H9 (cell line): ENCODE results near the gene SEMA3C. TPM values are rescaled to one million over a fixed set of nuclear protein-coding genes. Genes with fewer than 3 reads are reported as not detected.

Source experiments
- DNase-seq: peaks from one replicate; pipeline ENCODE4 v3.0.0-alpha.2; 2017
- H2AFZ ChIP-seq: one replicate; pipeline ENCODE4 v1.6.1; 2013; ENCODE audit warnings: mild to moderate bottlenecking, low read length, control low read depth, moderate library complexity
- H2AK5ac ChIP-seq: 2 replicates; pipeline ENCODE4 v1.6.1; 2013; ENCODE audit warnings: low read length, control low read depth, mixed read lengths; ENCODE audit not compliant: insufficient read length
- H2BK120ac ChIP-seq: one replicate; pipeline ENCODE4 v1.6.1; 2013; ENCODE audit warnings: low read depth, mild to moderate bottlenecking, low read length, control low read depth, inconsistent platforms; ENCODE audit not compliant: poor library complexity, severe bottlenecking
- H2BK12ac ChIP-seq: 2 replicates; pipeline ENCODE4 v1.6.1; 2013; ENCODE audit warnings: low read length, control low read depth, mixed read lengths, low read depth; ENCODE audit not compliant: insufficient read length
- H2BK15ac ChIP-seq: 2 replicates; pipeline ENCODE4 v1.6.1; 2013; ENCODE audit warnings: low read depth, low read length, control low read depth
- H2BK20ac ChIP-seq: one replicate; pipeline ENCODE4 v1.6.1; 2013; ENCODE audit warnings: low read depth, mild to moderate bottlenecking, low read length, control low read depth, inconsistent platforms; ENCODE audit not compliant: poor library complexity, severe bottlenecking
- H2BK5ac ChIP-seq: 2 replicates; pipeline ENCODE4 v1.6.1; 2013; ENCODE audit warnings: low read length, control low read depth, mixed read lengths; ENCODE audit not compliant: insufficient read length
- H3K14ac ChIP-seq: 2 replicates; pipeline ENCODE4 v1.6.1; 2013; ENCODE audit warnings: low read length, control low read depth; ENCODE audit not compliant: insufficient read depth
- H3K18ac ChIP-seq: 2 replicates; pipeline ENCODE4 v1.6.1; 2013; ENCODE audit warnings: low read depth, mild to moderate bottlenecking, mixed read lengths, low read length, control low read depth; ENCODE audit not compliant: insufficient read length
- H3K23ac ChIP-seq: 2 replicates; pipeline ENCODE4 v1.6.1; 2013; ENCODE audit warnings: low read length, control low read depth, mixed read lengths, low read depth; ENCODE audit not compliant: insufficient read length
- H3K23me2 ChIP-seq: 2 replicates; pipeline ENCODE4 v1.6.1; 2013; ENCODE audit warnings: low read depth, mild to moderate bottlenecking, mixed read lengths, low read length, control low read depth; ENCODE audit not compliant: insufficient read length, poor library complexity, severe bottlenecking
- H3K27ac ChIP-seq: 2 replicates; pipeline ENCODE4 v1.5.1; 2013; ENCODE audit warnings: low read length, control low read depth, mixed read lengths, low read depth; ENCODE audit not compliant: insufficient read length
- H3K27me3 ChIP-seq: 2 replicates; pipeline ENCODE4 v1.6.1; 2013; ENCODE audit warnings: low read length, control low read depth, inconsistent platforms; ENCODE audit not compliant: insufficient read depth
- H3K4ac ChIP-seq: 2 replicates; pipeline ENCODE4 v1.6.1; 2013; ENCODE audit warnings: low read depth, mild to moderate bottlenecking, control low read depth, inconsistent platforms, low read length, moderate library complexity
- H3K4me1 ChIP-seq: 2 replicates; pipeline ENCODE4 v1.6.1; 2013; ENCODE audit warnings: low read length, control low read depth, inconsistent platforms; ENCODE audit not compliant: insufficient read depth
- H3K4me2 ChIP-seq: 2 replicates; pipeline ENCODE4 v1.6.1; 2013; ENCODE audit warnings: low read length, control low read depth, mixed read lengths; ENCODE audit not compliant: insufficient read length, insufficient read depth
- H3K56ac ChIP-seq: 2 replicates; pipeline ENCODE4 v1.6.1; 2013; ENCODE audit warnings: low read depth, mild to moderate bottlenecking, mixed read lengths, low read length, control low read depth; ENCODE audit not compliant: insufficient read length
- H3K79me1 ChIP-seq: 2 replicates; pipeline ENCODE4 v1.6.1; 2013; ENCODE audit warnings: low read depth, mild to moderate bottlenecking, moderate library complexity, low read length, control low read depth, inconsistent platforms; ENCODE audit not compliant: insufficient read depth, poor library complexity, severe bottlenecking
- H3K79me2 ChIP-seq: 2 replicates; pipeline ENCODE4 v1.6.1; 2013; ENCODE audit warnings: low read length, control low read depth, inconsistent platforms; ENCODE audit not compliant: insufficient read depth
- H3K9ac ChIP-seq: 2 replicates; pipeline ENCODE4 v1.6.1; 2013; ENCODE audit warnings: low read length, control low read depth, mixed read lengths; ENCODE audit not compliant: insufficient read length; ENCODE audit errors: extremely low read depth
- H3K9me3 ChIP-seq: one replicate; pipeline ENCODE4 v1.6.1; 2013; ENCODE audit warnings: low read depth, low read length, inconsistent platforms; ENCODE audit not compliant: control insufficient read depth
- H3T11ph ChIP-seq: one replicate; pipeline ENCODE4 v1.6.1; 2013; ENCODE audit warnings: mild to moderate bottlenecking, low read length, control low read depth, inconsistent platforms
- H4K20me1 ChIP-seq: one replicate; pipeline ENCODE4 v1.6.1; 2013; ENCODE audit not compliant: control insufficient read depth, insufficient read length, insufficient read depth
- H4K5ac ChIP-seq: 2 replicates; pipeline ENCODE4 v1.6.1; 2013; ENCODE audit warnings: low read depth, mild to moderate bottlenecking, mixed read lengths, low read length, control low read depth; ENCODE audit not compliant: insufficient read length
- H4K8ac ChIP-seq: replicated peaks from 2 replicates; pipeline ENCODE4 v1.6.1; 2013; ENCODE audit warnings: low read length, control low read depth, mixed read lengths, low read depth; ENCODE audit not compliant: insufficient read length
- H4K91ac ChIP-seq: 2 replicates; pipeline ENCODE4 v1.6.1; 2013; ENCODE audit warnings: low read depth, mild to moderate bottlenecking, moderate library complexity, mixed read lengths, low read length, control low read depth; ENCODE audit not compliant: insufficient read length
- H3K27ac Mint-ChIP-seq, 3 experiments: 2 replicates in 2 of 3; 3 replicates in 1 of 3; pipeline ENCODE4 v1.8.0; 2020 to 2021; ENCODE audit warnings: mixed read lengths in 3 of 3, mild to moderate bottlenecking in 1 of 3, moderate library complexity in 1 of 3
- H3K27me3 Mint-ChIP-seq: 2 replicates; pipeline ENCODE4 v1.8.0; 2021; ENCODE audit warnings: low read depth, mild to moderate bottlenecking, moderate library complexity, mixed read lengths
- H3K36me3 Mint-ChIP-seq, 3 experiments: 2 replicates in 2 of 3; 3 replicates in 1 of 3; pipeline ENCODE4 v1.8.0; 2020 to 2021; ENCODE audit warnings: low read depth in 3 of 3, mixed read lengths in 3 of 3; ENCODE audit not compliant: insufficient read depth in 1 of 3
- H3K4me1 Mint-ChIP-seq, 2 experiments: 2 replicates each; pipeline ENCODE4 v1.8.0; 2020; ENCODE audit warnings: mixed read lengths in 2 of 2
- H3K4me3 Mint-ChIP-seq, 2 experiments: 2 replicates in 1 of 2; 3 replicates in 1 of 2; pipeline ENCODE4 v1.8.0; 2020 to 2021; ENCODE audit warnings: mild to moderate bottlenecking in 2 of 2, mixed read lengths in 2 of 2, moderate library complexity in 1 of 2
- H3K9me3 Mint-ChIP-seq, 2 experiments: 2 replicates in 1 of 2; 3 replicates in 1 of 2; pipeline ENCODE4 v1.8.0; 2020; ENCODE audit warnings: mild to moderate bottlenecking in 2 of 2, mixed read lengths in 2 of 2, moderate library complexity in 1 of 2
- CTCF ChIP-seq: fragments of 200-600 bp; sonication (generic); conservative IDR thresholded peaks from 3 replicates; pipeline ENCODE4 v1.8.0; 2021; ENCODE audit warnings: antibody characterized with exemption, mild to moderate bottlenecking
- WGBS: extraction: QIAGEN DNeasy Blood & Tissue Kit; methylation state at CpG from one replicate; pipeline ENCODE4 v1.1.7; 2013; ENCODE audit warnings: missing lambda C conversion rate, low lambda C conversion rate, mixed read lengths; ENCODE audit not compliant: insufficient read length; ENCODE audit errors: extremely low coverage; 5-methylcytosine and 5-hydroxymethylcytosine counted together
- total RNA-seq: library from RNA; stranded (reverse); gene quantifications from 2 replicates; pipeline ENCODE4 v1.2.1, GENCODE V29; 2021

SEMA3C gene
- total RNA-seq, 1 experiment from 2014 or later, result 1.6 TPM

- no peaks in the 10 kb centered on the region for H3K36me3 Mint-ChIP-seq
- TF ChIP-seq CTCF, result no peak
- WGBS, result no CpG with 5 or more reads among the region's 1 CpG
- Histone ChIP-seq H3K9ac (no peak overlapping the region), H3K79me2 (no peaks in the 10 kb centered on the region), H2BK120ac (no peak overlapping the region), H3K56ac (no peak overlapping the region), H2BK15ac (no peak overlapping the region), H2BK20ac (no peak overlapping the region), H3K23me2 (no peaks in the 10 kb centered on the region), H3K9me3 (no peaks in the 10 kb centered on the region), H2AK5ac (no peak overlapping the region), H4K91ac (no peak overlapping the region), H2BK12ac (no peak overlapping the region), H3K79me1 (no peaks in the 10 kb centered on the region), H3K18ac (no peak overlapping the region), H4K5ac (no peak overlapping the region), H3K14ac (no peak overlapping the region), H3K27me3 (no peaks in the 10 kb centered on the region), H4K20me1 (no peaks in the 10 kb centered on the region), H3K4me2 (no peak overlapping the region), H3K4ac (no peak overlapping the region), H4K8ac (no peak overlapping the region), H3K23ac (no peak overlapping the region), H3K4me1 (no peaks in the 10 kb centered on the region), H3T11ph (no peak overlapping the region), H2BK5ac (no peak overlapping the region), H3K27ac (no peak overlapping the region), H2AFZ (no peak overlapping the region)
- H3K4me1 Mint-ChIP-seq, result peaks cover under 1 to 2% of the 10 kb centered on the region in 2 experiments; a peak in 2 of 4 replicates
- H3K4me3 Mint-ChIP-seq, result no peak overlapping the region
- H3K27me3 Mint-ChIP-seq, result no peaks in the 10 kb centered on the region
- H3K27ac Mint-ChIP-seq, result no peak overlapping the region
- no peak for DNase-seq
- no peaks in the 10 kb centered on the region for H3K9me3 Mint-ChIP-seq
Measured at GRCh38 chr7:80889525-80889924, 29.3 kb downstream of the SEMA3C start.
